T-helper 1 cell treated with Interleukin-12 subunit alpha and Interleukin-12 subunit beta and Interleukin-4 antibody, amounts not matched to agents 30 ng/mL and 1 ng/mL, for 36 hours (primary cell): ENCODE results near the gene SIGLEC12. TPM values are rescaled to one million over a fixed set of nuclear protein-coding genes. Genes with fewer than 3 reads are reported as not detected.
"Not testable (repeated sequence)": the region's sequence is repeated elsewhere in the genome, so short reads cannot be mapped to it uniquely, and the experiment has no call there.

Experiments used
- intact Hi-C: fragments of 100-400 bp; cut with micrococcal nuclease; formaldehyde crosslinking; loops from one replicate; pipeline ENCODE4 v1.15.1; 2024
- total RNA-seq: library from RNA; stranded (reverse); gene quantifications from 2 replicates; pipeline ENCODE4 v1.2.3, GENCODE V29; 2022

SIGLEC12 gene
- total RNA-seq, 1 donor from 2014 or later = not detected

DNA sequence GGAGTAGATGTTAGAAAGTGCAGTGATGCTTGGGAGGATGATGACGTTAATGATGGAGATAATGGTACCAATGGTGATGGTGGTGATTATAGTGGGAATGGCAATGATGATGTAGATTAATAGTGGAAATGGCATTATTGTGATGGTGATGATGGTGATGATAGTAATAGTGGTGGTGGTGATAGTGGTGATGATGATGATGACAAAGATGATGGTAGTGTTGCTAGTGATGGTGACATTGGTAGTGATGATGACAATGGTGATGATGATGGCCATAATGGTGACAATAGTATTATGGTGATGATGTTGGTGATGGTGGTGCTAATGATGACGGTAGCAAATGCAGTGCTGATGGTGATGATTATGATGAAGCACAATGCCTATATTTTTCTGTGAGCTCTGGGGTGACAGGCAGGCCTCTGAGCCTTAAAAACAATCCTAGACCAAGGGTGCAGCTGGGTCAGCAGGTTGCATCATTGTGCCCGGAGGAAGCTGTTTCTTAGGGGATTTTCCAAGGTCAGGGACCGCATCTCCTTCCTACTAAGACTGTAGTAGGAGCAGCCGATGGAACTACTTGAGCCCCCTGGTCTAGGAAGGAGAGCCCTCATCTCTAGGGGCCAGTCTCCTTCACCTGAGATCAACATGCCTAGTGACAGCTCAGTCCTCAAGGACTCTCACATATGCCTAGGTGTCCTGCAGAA is 15.5 kb downstream of the SIGLEC12 start:
- intact Hi-C loops = no loop called here

- intact Hi-C loops = no loop called here
Observed at GRCh38 chr19:51480590-51480989, 21.0 kb downstream of the SIGLEC12 start.

- intact Hi-C loops = no loop called here
Observed at GRCh38 chr19:51479531-51480331, 21.9 kb downstream of the SIGLEC12 start.

DNA sequence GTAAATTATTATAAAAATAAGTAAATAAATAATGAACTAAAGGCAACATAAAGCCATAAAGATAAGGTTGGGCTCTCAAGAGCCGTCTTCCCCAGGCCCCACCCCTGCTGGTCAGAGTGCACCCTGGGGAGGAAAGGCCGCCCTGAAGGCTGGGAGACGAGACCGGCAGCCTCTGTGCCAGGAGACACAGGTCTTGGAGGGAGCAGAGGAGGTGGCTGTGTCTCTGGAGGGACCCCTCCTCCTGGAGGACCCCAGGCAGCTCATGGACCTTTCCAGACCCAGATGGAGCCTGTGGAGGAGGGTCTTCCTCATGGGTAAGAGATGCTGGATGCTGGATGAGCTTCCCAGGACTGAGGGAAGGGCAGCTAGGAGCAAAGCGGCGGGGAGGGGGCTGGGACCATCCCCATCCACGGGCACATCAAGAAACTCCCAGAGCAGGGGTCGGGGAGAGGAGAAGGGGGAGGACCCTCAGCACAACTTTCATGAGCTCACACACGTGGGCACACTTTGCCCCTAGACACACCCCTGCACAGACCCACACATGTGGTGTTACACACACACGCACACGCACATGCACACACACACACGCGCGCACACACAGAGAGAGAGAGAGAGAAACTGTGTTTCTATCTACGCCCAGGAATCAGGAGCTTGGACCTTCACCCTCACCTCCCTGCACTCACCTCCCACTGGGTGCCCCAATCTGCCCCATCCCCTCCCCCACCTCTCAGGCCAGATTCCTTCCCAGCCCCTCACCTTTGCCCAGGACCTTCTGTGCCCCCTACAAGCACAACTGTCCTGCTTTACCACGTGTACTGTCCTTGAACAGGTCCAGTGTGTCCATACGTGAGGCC is 23.0 kb downstream of the SIGLEC12 start, which contains the start of gene CEACAM18:
CEACAM18 (plus strand) TSS at position 159 of the 854 bp plus-strand sequence.
- intact Hi-C loops = no loop called here

DNA sequence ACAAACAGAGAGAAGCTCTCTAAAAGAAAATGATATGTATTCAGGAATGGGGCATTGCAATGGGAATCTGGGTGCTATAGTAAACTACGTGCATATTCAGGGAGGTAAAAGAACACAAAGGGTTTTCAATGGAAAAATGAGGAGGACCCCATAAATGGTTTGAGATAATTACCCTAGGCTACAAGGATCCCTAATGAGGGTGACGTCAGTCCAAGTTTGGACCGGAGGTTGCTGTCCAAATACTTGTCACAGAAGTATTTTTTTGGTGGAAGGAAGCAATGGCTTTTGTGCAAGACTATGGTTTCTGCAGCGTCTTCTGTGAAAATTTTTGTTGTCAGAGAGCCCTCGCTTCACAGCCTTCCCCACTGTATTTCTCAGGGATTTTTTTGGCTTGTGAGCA is 24.3 kb downstream of the SIGLEC12 start:
- intact Hi-C loops = no loop called here

DNA sequence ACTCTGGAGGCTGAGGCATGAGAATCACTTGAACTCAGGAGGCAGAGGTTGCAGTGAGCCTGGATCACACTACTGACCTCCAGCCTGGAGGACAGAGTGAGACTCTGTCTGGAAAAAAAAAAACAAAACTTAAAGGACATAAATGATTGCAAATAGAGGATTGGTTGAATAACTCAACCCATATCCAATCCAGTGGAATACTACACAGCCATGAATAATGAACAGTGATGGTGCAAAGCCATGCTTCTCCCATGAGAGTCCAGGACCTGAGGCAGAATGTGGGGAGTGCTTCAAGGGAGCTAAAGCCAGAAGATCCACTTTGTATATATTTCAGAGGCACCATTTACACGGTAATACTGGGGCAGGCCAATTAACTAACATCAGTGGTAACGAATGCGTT is 25.4 kb downstream of the SIGLEC12 start:
- intact Hi-C loops = no loop called here

- intact Hi-C loops = loop anchor here (1.0 to 2.0 kb wide), 7 partner anchors 42 to 306 kb away; no protein-coding TSS in a partner anchor
Observed at GRCh38 chr19:51473009-51473707, 28.4 kb downstream of the SIGLEC12 start.

GRCh38 chr19:51472607-51473006 is 29.0 kb downstream of the SIGLEC12 start:
- intact Hi-C loops = loop anchor here (1.0 to 2.0 kb wide), 7 partner anchors 43 to 306 kb away; no protein-coding TSS in a partner anchor

GRCh38 chr19:51471527-51471926 is 30.1 kb downstream of the SIGLEC12 start:
- intact Hi-C loops = no loop called here

GRCh38 chr19:51470966-51471365 is 30.6 kb downstream of the SIGLEC12 start:
- intact Hi-C loops = no loop called here

GRCh38 chr19:51469629-51470028 is 32.0 kb downstream of the SIGLEC12 start:
- intact Hi-C loops = no loop called here

- intact Hi-C loops = no loop called here
Observed at GRCh38 chr19:51469162-51469561, 32.4 kb downstream of the SIGLEC12 start.

- intact Hi-C loops = no loop called here
Observed at GRCh38 chr19:51468545-51468920, 33.1 kb downstream of the SIGLEC12 start.

DNA sequence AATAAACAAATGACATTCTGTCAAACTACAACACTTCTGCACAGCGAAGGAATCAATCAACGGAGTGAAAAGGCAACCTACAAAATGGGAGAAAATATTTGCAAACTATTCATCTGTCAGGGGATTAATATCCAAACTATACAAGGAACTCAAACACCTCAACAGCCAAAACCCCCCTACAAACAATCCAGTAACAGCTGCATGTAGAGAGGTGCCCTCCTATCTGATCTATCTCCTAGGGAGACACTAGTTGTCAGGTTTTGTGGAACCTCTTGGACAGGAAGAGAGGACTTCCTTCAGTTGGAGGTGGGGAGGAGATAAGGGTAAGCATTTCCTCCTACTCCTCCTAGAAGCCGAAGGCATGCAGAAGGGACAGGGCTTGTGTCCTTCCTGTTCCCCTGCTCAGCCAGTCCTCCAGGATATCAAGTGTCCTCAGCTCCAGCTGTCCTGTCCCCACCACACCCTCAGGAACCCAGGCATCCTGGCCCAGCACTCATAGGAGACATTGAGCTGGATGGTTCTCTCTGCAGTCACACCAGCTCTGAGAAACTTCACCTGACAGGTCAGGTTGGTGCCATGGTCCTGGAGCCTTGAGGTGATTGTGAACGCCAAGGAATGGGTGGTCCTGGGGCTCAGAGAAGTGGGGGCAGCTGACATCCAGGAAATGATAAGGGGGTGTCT is 33.6 kb downstream of the SIGLEC12 start:
- intact Hi-C loops = no loop called here

GRCh38 chr19:51466723-51467122 is 34.9 kb downstream of the SIGLEC12 start:
- intact Hi-C loops = no loop called here

- intact Hi-C loops = not testable (repeated sequence)
Observed at GRCh38 chr19:51463976-51464581, 37.5 kb downstream of the SIGLEC12 start.

DNA sequence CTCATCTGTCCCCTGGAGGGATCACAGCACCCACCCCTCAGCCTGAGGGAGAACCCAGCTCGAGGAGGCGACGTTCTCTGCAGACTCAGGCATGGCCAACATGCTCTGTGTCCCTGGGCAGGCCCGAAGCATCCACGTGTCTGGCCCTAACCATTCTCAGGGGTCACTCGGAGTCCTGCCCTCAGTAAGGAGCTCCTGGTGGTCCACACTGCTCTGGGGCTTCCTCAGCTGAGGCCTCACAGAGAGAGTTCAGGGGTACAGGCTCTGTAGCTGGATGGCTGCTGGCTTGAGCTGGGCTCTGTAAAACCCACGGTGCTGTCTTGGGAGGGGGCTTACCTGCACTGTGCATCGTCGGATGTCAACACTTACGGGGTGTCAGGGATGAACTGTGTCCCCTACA is 38.9 kb downstream of the SIGLEC12 start:
- intact Hi-C loops = no loop called here

DNA sequence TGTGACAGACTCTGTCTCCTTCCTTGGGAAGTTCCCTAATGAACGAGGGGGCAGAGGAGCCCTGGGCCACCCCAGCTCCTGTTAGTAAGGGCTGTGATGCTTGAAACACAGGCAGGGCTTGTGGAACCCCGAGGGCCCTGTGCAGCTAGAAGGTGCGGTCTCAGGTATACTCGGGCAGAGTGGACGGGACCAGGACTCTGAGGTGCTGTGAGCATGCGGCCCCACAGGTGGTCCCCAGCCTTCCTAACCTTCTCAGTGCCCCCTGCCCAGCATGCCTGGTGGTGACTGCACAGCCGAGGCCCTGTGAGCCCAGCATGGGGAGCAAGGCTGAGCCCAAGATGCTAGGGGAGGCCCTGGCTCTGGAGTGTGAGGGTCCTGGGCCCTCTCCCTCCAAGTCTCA is 39.3 kb downstream of the SIGLEC12 start:
- intact Hi-C loops = no loop called here

GRCh38 chr19:51461723-51462161 is 39.9 kb downstream of the SIGLEC12 start:
- intact Hi-C loops = no loop called here
